ENCODE results near the gene CPN2. TPM values are rescaled to one million over a fixed set of nuclear protein-coding genes. Genes with fewer than 3 reads are reported as not detected.

Gene CPN2, protein sequence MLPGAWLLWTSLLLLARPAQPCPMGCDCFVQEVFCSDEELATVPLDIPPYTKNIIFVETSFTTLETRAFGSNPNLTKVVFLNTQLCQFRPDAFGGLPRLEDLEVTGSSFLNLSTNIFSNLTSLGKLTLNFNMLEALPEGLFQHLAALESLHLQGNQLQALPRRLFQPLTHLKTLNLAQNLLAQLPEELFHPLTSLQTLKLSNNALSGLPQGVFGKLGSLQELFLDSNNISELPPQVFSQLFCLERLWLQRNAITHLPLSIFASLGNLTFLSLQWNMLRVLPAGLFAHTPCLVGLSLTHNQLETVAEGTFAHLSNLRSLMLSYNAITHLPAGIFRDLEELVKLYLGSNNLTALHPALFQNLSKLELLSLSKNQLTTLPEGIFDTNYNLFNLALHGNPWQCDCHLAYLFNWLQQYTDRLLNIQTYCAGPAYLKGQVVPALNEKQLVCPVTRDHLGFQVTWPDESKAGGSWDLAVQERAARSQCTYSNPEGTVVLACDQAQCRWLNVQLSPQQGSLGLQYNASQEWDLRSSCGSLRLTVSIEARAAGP
- not detected in 2 replicates for total RNA-seq

DNA sequence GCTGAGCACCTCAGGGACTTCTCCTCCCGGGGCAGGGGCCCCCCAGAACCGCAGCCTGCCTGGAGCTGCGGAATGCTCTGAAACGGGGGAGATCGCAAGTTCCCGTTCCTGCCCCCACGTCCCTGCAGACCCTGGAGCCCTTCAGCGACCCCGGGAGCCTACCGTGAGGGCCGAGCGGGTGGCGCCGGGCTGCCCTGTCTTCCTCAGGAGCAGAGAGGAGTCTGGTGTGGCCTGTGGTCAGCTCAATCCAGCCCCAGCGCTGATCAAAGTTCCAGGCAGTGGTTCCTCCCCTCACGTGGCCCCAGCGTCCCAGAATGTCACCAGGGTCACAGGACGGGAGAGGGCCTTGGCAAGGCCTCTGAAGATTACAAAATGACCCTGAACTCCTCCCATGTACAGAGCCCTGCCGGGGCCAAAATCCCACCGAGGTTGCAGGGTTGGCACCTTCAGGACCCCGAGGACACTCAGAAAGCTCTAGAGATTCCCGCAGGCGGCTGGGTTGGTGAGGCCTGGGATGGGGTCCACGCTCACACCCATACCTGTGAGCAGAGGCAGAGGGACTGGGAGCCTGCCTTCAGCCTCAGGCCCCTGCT lies at the start of gene CPN2:
Gene CPN2, minus strand, starts transcription at position 249 of the 593 bp plus-strand sequence. CDS start 8,626 bp downstream, outside the sequence.

DNA sequence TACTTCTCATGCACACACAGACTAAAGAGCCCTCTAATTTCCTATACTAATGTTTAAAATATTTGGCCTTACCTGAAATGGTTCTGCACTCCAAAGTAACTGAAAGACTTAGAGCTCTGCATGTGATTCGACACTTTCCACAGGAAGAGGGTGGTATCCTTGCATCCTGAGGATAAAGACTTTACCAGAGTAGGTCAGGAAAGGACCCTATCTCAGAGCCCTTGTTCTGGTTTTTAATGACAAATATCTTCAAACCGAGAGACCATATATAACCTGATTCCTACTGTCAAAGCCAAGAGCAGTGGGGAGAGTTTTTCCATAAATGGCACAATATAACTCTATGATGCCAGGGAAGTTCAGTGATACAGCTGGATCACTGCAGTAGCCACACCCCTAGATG lies 48.0 kb upstream of the CPN2 start, which contains the start of gene GP5:
Gene GP5, minus strand, starts transcription at position 101 of the 400 bp plus-strand sequence. CDS start 984 bp downstream, outside the sequence.

DNA sequence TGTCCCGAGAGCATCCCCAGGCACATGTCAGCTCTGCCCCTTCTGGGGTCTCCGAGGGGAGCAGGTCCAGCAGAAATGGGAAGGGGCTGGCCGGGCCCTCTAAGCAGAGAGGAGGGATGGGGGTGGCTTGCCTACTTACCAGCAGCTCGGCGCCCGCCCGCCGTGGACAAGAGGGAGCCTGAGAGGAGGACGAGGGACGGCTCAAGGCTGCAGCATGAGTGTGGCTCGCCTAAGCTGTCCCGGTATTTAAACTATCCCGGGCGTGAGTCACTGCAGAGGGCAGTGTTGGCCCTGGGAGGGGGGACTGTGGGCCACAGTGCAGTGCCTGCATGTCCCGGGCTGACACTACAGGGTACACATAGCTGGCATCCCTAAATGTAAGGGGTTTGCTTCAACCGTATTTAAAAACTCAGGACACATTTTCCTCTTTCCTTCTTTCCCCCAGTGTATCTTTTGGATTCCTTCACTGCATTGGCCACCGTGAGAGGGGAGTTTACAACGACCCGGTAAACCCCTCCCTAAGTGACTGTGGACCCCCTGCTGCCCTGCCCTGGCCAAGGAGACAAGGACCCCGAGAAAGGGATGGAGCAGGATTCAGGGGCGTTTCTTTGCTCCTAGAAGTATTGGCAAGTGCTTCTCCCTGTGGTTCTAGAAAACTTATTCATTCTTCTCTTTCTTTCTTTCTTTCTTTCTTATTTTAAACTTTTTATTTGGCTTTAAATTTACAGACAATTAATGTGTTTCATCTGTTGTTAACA lies 18.6 kb upstream of the CPN2 start, which contains the start of gene LRRC15:
Gene LRRC15, minus strand, starts transcription at position 222 of the 758 bp plus-strand sequence. CDS start 8,700 bp downstream, outside the sequence.

Other genes starting within 250 kb of the CPN2 start
- gene HES1, start 215.2 kb downstream of the CPN2 start, total RNA-seq = 45.3 and 97.6 TPM in 2 replicates
- not detected in 2 replicates for gene LRRC15, start 18.4 kb upstream of the CPN2 start, total RNA-seq
- not detected in 2 replicates for gene GP5, start 47.9 kb upstream of the CPN2 start, total RNA-seq
- gene ATP13A3, start 135.7 kb upstream of the CPN2 start, total RNA-seq = 196 and 202 TPM in 2 replicates

Data from hair follicular keratinocyte (primary cell).